ENCODE results near the gene TCFL5. TPM values are rescaled to one million over a fixed set of nuclear protein-coding genes. Genes with fewer than 3 reads are reported as not detected.

Gene TCFL5
- total RNA-seq, 4 donors from 2014 or later: 9.0 to 20.3 (median 12.7) TPM

- DNase-seq (ENCODE audit: low spot score in 2 of 2): no peak
- H3K9me3 ChIP-seq: no peaks in the 10 kb centered on the region
- 90% methylated on average over 16 of the region's 16 CpGs for WGBS
- H3K4me3 ChIP-seq: no peak overlapping the region
- no peaks in the 10 kb centered on the region for H3K27me3 ChIP-seq
- TF ChIP-seq POLR2AphosphoS5 (IDR thresholded peaks at IDR 0.05) (no peak), EP300 (IDR thresholded peaks at IDR 0.05) (no peak), POLR2A (IDR thresholded peaks at IDR 0.05) (no peak), CTCF (IDR thresholded peaks at IDR 0.05) (no peak)
- H3K27ac ChIP-seq: no peak overlapping the region
- H3K36me3 ChIP-seq: no peaks in the 10 kb centered on the region
- H3K4me1 ChIP-seq: no peaks in the 10 kb centered on the region
Observed at GRCh38 chr20:62845416-62846160, 16.0 kb downstream of the TCFL5 start.

- WGBS: 98% methylated on average over 7 of the region's 7 CpGs
Observed at GRCh38 chr20:62844182-62844581, 17.4 kb downstream of the TCFL5 start.

GRCh38 chr20:62843656-62844055 lies 18.0 kb downstream of the TCFL5 start:
- TF ChIP-seq EP300 (IDR thresholded peaks at IDR 0.05) (no peak), CTCF (IDR thresholded peaks at IDR 0.05) (no peak), POLR2AphosphoS5 (IDR thresholded peaks at IDR 0.05) (no peak), POLR2A (IDR thresholded peaks at IDR 0.05) (no peak)
- Histone ChIP-seq H3K27me3 (no peaks in the 10 kb centered on the region), H3K27ac (no peak overlapping the region), H3K36me3 (no peaks in the 10 kb centered on the region), H3K4me3 (no peak overlapping the region), H3K9me3 (no peaks in the 10 kb centered on the region), H3K4me1 (no peaks in the 10 kb centered on the region)
- DNase-seq (ENCODE audit: low spot score in 2 of 2): no peak
- 91% methylated on average over 10 of the region's 10 CpGs for WGBS

More at GRCh38 chr20:62844182-62844581, 17.4 kb downstream of the TCFL5 start:
- no peak for TF ChIP-seq POLR2AphosphoS5 (IDR thresholded peaks at IDR 0.05)
- TF ChIP-seq EP300 (IDR thresholded peaks at IDR 0.05): no peak
- no peak for TF ChIP-seq POLR2A (IDR thresholded peaks at IDR 0.05)
- no peak for TF ChIP-seq CTCF (IDR thresholded peaks at IDR 0.05)
- Histone ChIP-seq H3K4me3 (no peak overlapping the region), H3K27ac (no peak overlapping the region), H3K4me1 (no peaks in the 10 kb centered on the region), H3K36me3 (no peaks in the 10 kb centered on the region), H3K27me3 (no peaks in the 10 kb centered on the region), H3K9me3 (no peaks in the 10 kb centered on the region)
- no peak for DNase-seq (ENCODE audit: low spot score in 2 of 2)

- H3K9me3 ChIP-seq: no peaks in the 10 kb centered on the region
- peaks cover 15% of the 10 kb centered on the region for H3K4me1 ChIP-seq
- DNase-seq (ENCODE audit: low spot score in 2 of 2): no peak
- no peaks in the 10 kb centered on the region for H3K36me3 ChIP-seq
- TF ChIP-seq POLR2A (IDR thresholded peaks at IDR 0.05) (no peak), CTCF (IDR thresholded peaks at IDR 0.05) (no peak), EP300 (IDR thresholded peaks at IDR 0.05) (no peak), POLR2AphosphoS5 (IDR thresholded peaks at IDR 0.05) (no peak)
- no peak overlapping the region for H3K27ac ChIP-seq
- H3K4me3 ChIP-seq: no peak overlapping the region
- no peaks in the 10 kb centered on the region for H3K27me3 ChIP-seq
- WGBS: 86% methylated on average over 16 of the region's 16 CpGs
Observed at GRCh38 chr20:62841705-62842212, 19.9 kb downstream of the TCFL5 start.
